ENCODE results near the gene MAP7D3.

DNA sequence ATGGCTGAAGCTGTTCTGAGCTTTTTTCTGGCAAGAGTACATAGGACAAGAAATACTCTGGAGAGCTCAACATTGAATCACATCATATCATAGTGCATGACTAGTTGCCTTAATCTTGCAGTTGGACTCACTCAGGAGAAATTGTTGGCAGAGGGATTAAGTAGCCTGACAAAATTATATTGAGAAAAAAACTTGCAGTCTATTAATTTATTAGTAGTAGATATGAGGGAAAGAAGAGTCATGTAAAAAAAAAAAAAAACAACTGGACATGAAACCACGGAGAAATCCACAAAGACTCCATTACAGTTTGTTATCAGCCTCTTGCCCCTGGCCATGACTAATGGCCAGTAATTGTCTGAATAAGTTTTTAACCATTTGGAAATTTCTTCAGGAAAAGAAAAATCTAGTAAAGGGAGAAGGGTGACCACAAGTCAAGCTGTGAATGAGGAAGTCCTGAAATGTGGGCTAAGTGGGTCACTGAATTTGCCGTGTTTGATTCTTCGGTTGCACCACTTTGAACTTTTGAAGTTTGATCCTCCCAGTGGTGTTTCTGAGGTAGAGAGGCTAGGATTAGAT lies 58.3 kb downstream of the MAP7D3 start:
- TF ChIP-seq, protein P1, sequence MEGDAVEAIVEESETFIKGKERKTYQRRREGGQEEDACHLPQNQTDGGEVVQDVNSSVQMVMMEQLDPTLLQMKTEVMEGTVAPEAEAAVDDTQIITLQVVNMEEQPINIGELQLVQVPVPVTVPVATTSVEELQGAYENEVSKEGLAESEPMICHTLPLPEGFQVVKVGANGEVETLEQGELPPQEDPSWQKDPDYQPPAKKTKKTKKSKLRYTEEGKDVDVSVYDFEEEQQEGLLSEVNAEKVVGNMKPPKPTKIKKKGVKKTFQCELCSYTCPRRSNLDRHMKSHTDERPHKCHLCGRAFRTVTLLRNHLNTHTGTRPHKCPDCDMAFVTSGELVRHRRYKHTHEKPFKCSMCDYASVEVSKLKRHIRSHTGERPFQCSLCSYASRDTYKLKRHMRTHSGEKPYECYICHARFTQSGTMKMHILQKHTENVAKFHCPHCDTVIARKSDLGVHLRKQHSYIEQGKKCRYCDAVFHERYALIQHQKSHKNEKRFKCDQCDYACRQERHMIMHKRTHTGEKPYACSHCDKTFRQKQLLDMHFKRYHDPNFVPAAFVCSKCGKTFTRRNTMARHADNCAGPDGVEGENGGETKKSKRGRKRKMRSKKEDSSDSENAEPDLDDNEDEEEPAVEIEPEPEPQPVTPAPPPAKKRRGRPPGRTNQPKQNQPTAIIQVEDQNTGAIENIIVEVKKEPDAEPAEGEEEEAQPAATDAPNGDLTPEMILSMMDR (IDR thresholded peaks at IDR 0.05 in 2 of 3, conservative IDR thresholded peaks at IDR 0.05 in 1 of 3; ENCODE audit: control insufficient read depth in 2 of 3, extremely low read depth in 1 of 3, insufficient read depth in 1 of 3, low read depth in 3 of 3, low read length in 3 of 3) = no peak
- no peak for TF ChIP-seq POLR2A (IDR thresholded peaks at IDR 0.05; ENCODE audit: low read depth, low read length)
- TF ChIP-seq, protein P2, sequence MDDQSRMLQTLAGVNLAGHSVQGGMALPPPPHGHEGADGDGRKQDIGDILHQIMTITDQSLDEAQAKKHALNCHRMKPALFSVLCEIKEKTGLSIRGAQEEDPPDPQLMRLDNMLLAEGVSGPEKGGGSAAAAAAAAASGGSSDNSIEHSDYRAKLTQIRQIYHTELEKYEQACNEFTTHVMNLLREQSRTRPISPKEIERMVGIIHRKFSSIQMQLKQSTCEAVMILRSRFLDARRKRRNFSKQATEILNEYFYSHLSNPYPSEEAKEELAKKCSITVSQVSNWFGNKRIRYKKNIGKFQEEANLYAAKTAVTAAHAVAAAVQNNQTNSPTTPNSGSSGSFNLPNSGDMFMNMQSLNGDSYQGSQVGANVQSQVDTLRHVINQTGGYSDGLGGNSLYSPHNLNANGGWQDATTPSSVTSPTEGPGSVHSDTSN (IDR thresholded peaks at IDR 0.05; ENCODE audit: insufficient replicate concordance, low read depth, low read length) = no peak
- TF ChIP-seq CREB1 (IDR thresholded peaks at IDR 0.05; ENCODE audit: low read depth) = no peak
- no peak for TF ChIP-seq CHD1 (IDR thresholded peaks at IDR 0.05; ENCODE audit: low read depth, low read length)

Data from GM12878 (cell line).